Measurements from ENCODE around the gene POLR3F. TPM values are rescaled to one million over a fixed set of nuclear protein-coding genes. Genes with fewer than 3 reads are reported as not detected.

The POLR3F gene, protein sequence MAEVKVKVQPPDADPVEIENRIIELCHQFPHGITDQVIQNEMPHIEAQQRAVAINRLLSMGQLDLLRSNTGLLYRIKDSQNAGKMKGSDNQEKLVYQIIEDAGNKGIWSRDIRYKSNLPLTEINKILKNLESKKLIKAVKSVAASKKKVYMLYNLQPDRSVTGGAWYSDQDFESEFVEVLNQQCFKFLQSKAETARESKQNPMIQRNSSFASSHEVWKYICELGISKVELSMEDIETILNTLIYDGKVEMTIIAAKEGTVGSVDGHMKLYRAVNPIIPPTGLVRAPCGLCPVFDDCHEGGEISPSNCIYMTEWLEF
- total RNA-seq (2022; extraction: Qiagen RNA extraction) = 14.3 to 20.4 TPM (median 14.8 TPM) in 5 replicates

GRCh38 chr20:18466894-18467730, at the start of gene POLR3F, which contains the start of gene DZANK1:
POLR3F (plus strand) TSS chr20:18467390; CDS start chr20:18467507, 117 bp downstream.
DZANK1 (minus strand) TSS chr20:18467030; CDS start chr20:18465358, 1,672 bp downstream.

GRCh38 chr20:18496740-18497592, 29.8 kb downstream of the POLR3F start, which contains the start of gene RBBP9:
RBBP9 (minus strand) TSS chr20:18497225; CDS start chr20:18497167, 58 bp downstream.

GRCh38 chr20:18507218-18508191, 40.3 kb downstream of the POLR3F start, which contains the start of gene SEC23B:
SEC23B (plus strand) TSS chr20:18507940; CDS start chr20:18510836, 2,896 bp downstream.

Other genes starting within 250 kb of the POLR3F start
- gene ZNF133, start 178.9 kb upstream of the POLR3F start, total RNA-seq (2022; extraction: Qiagen RNA extraction) = 9.4 to 14.6 TPM (median 11.9 TPM) in 5 replicates
- gene DZANK1, start 360 bp upstream of the POLR3F start, total RNA-seq (2022; extraction: Qiagen RNA extraction) = 2.4 to 3.2 TPM (median 2.6 TPM) in 5 replicates
- 11.0 to 15.3 TPM (median 13.2 TPM) in 5 replicates for gene RBBP9, start 29.8 kb downstream of the POLR3F start, total RNA-seq (2022; extraction: Qiagen RNA extraction)
- gene SEC23B, start 40.5 kb downstream of the POLR3F start, total RNA-seq (2022; extraction: Qiagen RNA extraction) = 52.1 to 64.9 TPM (median 53.9 TPM) in 5 replicates
- gene SMIM26, start 100.0 kb downstream of the POLR3F start, total RNA-seq (2022; extraction: Qiagen RNA extraction) = 127 to 144 TPM (median 134 TPM) in 5 replicates
- 76.7 to 80.5 TPM (median 79.0 TPM) in 5 replicates for gene DTD1, start 120.7 kb downstream of the POLR3F start, total RNA-seq (2022; extraction: Qiagen RNA extraction)

Data from A549 treated with Hydrocortisone at 1 μM for 4 hours (cell line).